K562 (cell line): ENCODE data around the gene MALRD1. TPM values are rescaled to one million over a fixed set of nuclear protein-coding genes. Genes with fewer than 3 reads are reported as not detected.

Experiments used
- ATAC-seq: fragments of 200-7000 bp; cut with Tn5 transposase; 3 replicates; pipeline ENCODE4 v1.9.1; 2020; ENCODE audit warnings: moderate library complexity
- BruUV-seq: library from RNA; stranded (reverse); fragments of 400-500 nt; replicated peaks from 2 replicates; lab custom pipeline; 2021; lab: Mats Ljungman, UMichigan
- CTCF ChIA-PET: fragments of 300-600 bp; formaldehyde crosslinking; extraction: SDS; loops from one replicate; lab custom pipeline; 2021; ENCODE audit warnings: low intra/inter-chr PET ratio; lab: Yijun Ruan, JAX
- POLR2A ChIA-PET: fragments of 300-600, 350-650 bp; sonication (Branson Sonifier 250); formaldehyde crosslinking; extraction: SDS; loops from one replicate; lab custom pipeline; 2021; ENCODE audit warnings: antibody characterized with exemption, inconsistent platforms; lab: Yijun Ruan, JAX
- DNase-seq, 4 experiments: peaks; one replicate each; pipeline versions ENCODE4 v3.0.0 to v3.0.0-alpha.2; 2011 to 2018; ENCODE audit warnings: low spot score in 3 of 4, mixed read lengths in 3 of 4; ENCODE audit errors: extremely low read depth in 1 of 4
- FAIRE-seq: peaks from 2 replicates; lab custom pipeline; 2011; peaks lifted over from hg19 to GRCh38; lab: Jason Lieb, UNC
- H2AFZ ChIP-seq: 2 replicates; pipeline ENCODE4 v1.6.0; 2011; ENCODE audit warnings: low read depth, low read length, control low read depth, inconsistent platforms
- H3K27ac ChIP-seq: fragments of 200-600 bp; 3 replicates; pipeline ENCODE4 v1.8.0; 2011; ENCODE audit warnings: low read depth, mild to moderate bottlenecking, control low read depth, inconsistent platforms, low read length, moderate library complexity, mixed read lengths; ENCODE audit errors: extremely low read depth
- H3K27me3 ChIP-seq, 2 experiments: fragments of 300-600 bp in 1 of 2; 2 replicates in 1 of 2; 3 replicates in 1 of 2; pipeline versions ENCODE4 v1.6.0 to v1.8.0; 2011; ENCODE audit warnings: inconsistent platforms in 2 of 2, low read length in 2 of 2, mild to moderate bottlenecking in 1 of 2, mixed read lengths in 1 of 2, moderate library complexity in 1 of 2; ENCODE audit not compliant: control insufficient read depth in 2 of 2, insufficient read depth in 2 of 2
- H3K36me3 ChIP-seq: fragments of 300-600 bp; 3 replicates; pipeline ENCODE4 v1.8.0; 2011; ENCODE audit warnings: mild to moderate bottlenecking, low read length, inconsistent platforms; ENCODE audit not compliant: control insufficient read depth, insufficient read depth
- H3K4me1 ChIP-seq, 2 experiments: fragments of 200-600 bp in 1 of 2; replicated peaks in 1 of 2; 2 replicates in 1 of 2; 3 replicates in 1 of 2; pipeline versions ENCODE4 v1.5.1 to v1.8.0; 2011; ENCODE audit warnings: inconsistent platforms in 2 of 2, low read length in 2 of 2, mild to moderate bottlenecking in 1 of 2, mixed read lengths in 1 of 2, moderate library complexity in 1 of 2; ENCODE audit not compliant: control insufficient read depth in 2 of 2, insufficient read depth in 2 of 2
- H3K4me2 ChIP-seq: 2 replicates; pipeline ENCODE4 v1.6.1; 2011; ENCODE audit warnings: low read length, control low read depth, inconsistent platforms, mixed read lengths; ENCODE audit not compliant: insufficient read depth
- H3K4me3 ChIP-seq: fragments of 200-600 bp; sonication (generic), shearing (Covaris generic); 2 replicates; pipeline ENCODE4 v1.5.1; 2016; ENCODE audit warnings: control low read depth, inconsistent platforms
- H3K79me2 ChIP-seq: fragments of 200-600 bp; 3 replicates; pipeline ENCODE4 v1.8.0; 2011; ENCODE audit warnings: low read length, inconsistent platforms; ENCODE audit not compliant: control insufficient read depth, insufficient read depth
- H3K9ac ChIP-seq, 2 experiments: 2 replicates each; pipeline versions ENCODE4 v1.6.0 to v1.6.1; 2011; ENCODE audit warnings: low read depth in 2 of 2, low read length in 2 of 2, control low read depth in 1 of 2, inconsistent platforms in 1 of 2, mild to moderate bottlenecking in 1 of 2, mixed read lengths in 1 of 2; ENCODE audit not compliant: insufficient read depth in 1 of 2
- H3K9me1 ChIP-seq: one replicate; pipeline ENCODE4 v1.6.0; 2011; ENCODE audit warnings: inconsistent platforms, mild to moderate bottlenecking, low read length, moderate library complexity; ENCODE audit not compliant: control insufficient read depth, insufficient read depth
- H3K9me3 ChIP-seq: replicated peaks from 2 replicates; pipeline ENCODE4 v1.5.1; 2011; ENCODE audit warnings: low read depth, low read length, inconsistent platforms; ENCODE audit not compliant: control insufficient read depth, insufficient read depth
- H4K20me1 ChIP-seq: replicated peaks from 2 replicates; pipeline ENCODE4 v1.6.1; 2011; ENCODE audit warnings: low read length, inconsistent platforms, mixed read lengths; ENCODE audit not compliant: control insufficient read depth, insufficient read depth
- BRF2 ChIP-seq: IDR thresholded peaks from 3 replicates; pipeline ENCODE4 v1.6.1; 2011; ENCODE audit warnings: borderline replicate concordance, mild to moderate bottlenecking; ENCODE audit not compliant: insufficient read length, insufficient read depth
- CBX3 ChIP-seq, 2 experiments: IDR thresholded peaks; 1 replicate in 1 of 2; 2 replicates in 1 of 2; pipeline ENCODE4 v1.6.1; 2012; ENCODE audit warnings: inconsistent platforms in 2 of 2, low read length in 2 of 2, borderline replicate concordance in 1 of 2, control low read depth in 1 of 2
- CEBPB ChIP-seq: fragments of 450-650 bp; IDR thresholded peaks from 2 replicates; pipeline ENCODE4 v1.6.1; 2016; ENCODE audit warnings: missing genetic modification characterization, missing compliant biosample characterization
- CEBPG ChIP-seq, 3 experiments: fragments of 200-800 bp in 1 of 3; sonication (Bioruptor generic) in 1 of 3; sonication (generic) in 1 of 3; formaldehyde crosslinking in 1 of 3; IDR thresholded peaks in 2 of 3; conservative IDR thresholded peaks in 1 of 3; 2 replicates each; pipeline versions ENCODE4 v1.6.1 to v1.8.0; 2016 to 2022; ENCODE audit warnings: missing compliant biosample characterization in 2 of 3, missing genetic modification characterization in 2 of 3, mild to moderate bottlenecking in 1 of 3, missing genetic modification reagents in 1 of 3
- DIDO1 ChIP-seq: fragments of 450-650 bp; IDR thresholded peaks from 2 replicates; pipeline ENCODE4 v1.6.1; 2016; ENCODE audit warnings: low read depth, missing biosample characterization, missing genetic modification characterization
- HDGF ChIP-seq: fragments of 450-650 bp; IDR thresholded peaks from 2 replicates; pipeline ENCODE4 v1.6.1; 2016
- NCOA6 ChIP-seq: fragments of 450-650 bp; IDR thresholded peaks from 2 replicates; pipeline ENCODE4 v1.6.1; 2017; ENCODE audit warnings: mild to moderate bottlenecking
- PCBP2 ChIP-seq: fragments of 200-400 bp; formaldehyde crosslinking; IDR thresholded peaks from 2 replicates; pipeline ENCODE4 v1.6.1; 2018; ENCODE audit warnings: low read length, low read depth, mild to moderate bottlenecking, moderate library complexity; ENCODE audit not compliant: poor library complexity, severe bottlenecking
- SAP30 ChIP-seq: fragments of 200-600 bp; sonication (generic); IDR thresholded peaks from 2 replicates; pipeline ENCODE4 v1.6.1; 2012; ENCODE audit warnings: borderline replicate concordance, low read depth, mild to moderate bottlenecking, moderate library complexity, low read length, control low read depth, inconsistent platforms; ENCODE audit not compliant: insufficient read depth, poor library complexity, severe bottlenecking
- SMARCC2 ChIP-seq: fragments of 450-650 bp; IDR thresholded peaks from 2 replicates; pipeline ENCODE4 v1.6.1; 2017; ENCODE audit warnings: antibody characterized with exemption, moderate library complexity, mild to moderate bottlenecking, low read depth
- SNIP1 ChIP-seq: fragments of 450-650 bp; IDR thresholded peaks from 2 replicates; pipeline ENCODE4 v1.7.1; 2017; ENCODE audit warnings: low read depth, mild to moderate bottlenecking
- ZFP30 ChIP-seq: fragments of 250-450 bp; sonication (Bioruptor Pico); IDR thresholded peaks from 2 replicates; pipeline ENCODE4 v1.8.0; 2022; ENCODE audit warnings: moderate library complexity, mild to moderate bottlenecking, inconsistent platforms, borderline replicate concordance
- ZNF280A ChIP-seq: fragments of 450-650 bp; IDR thresholded peaks from 2 replicates; pipeline ENCODE4 v1.6.1; 2018; ENCODE audit warnings: mild to moderate bottlenecking, low read depth; ENCODE audit not compliant: partially characterized antibody
- ZNF780A ChIP-seq: fragments of 250-450 bp; sonication (Bioruptor Pico); IDR thresholded peaks from 2 replicates; pipeline ENCODE4 v1.5.0; 2021; ENCODE audit warnings: mild to moderate bottlenecking
- WGBS: fragments of 100-300 bp; shearing (Covaris generic); methylation state at CpG from one replicate; pipeline ENCODE4 v1.1.6; 2016; ENCODE audit warnings: low coverage, mixed read lengths; ENCODE audit not compliant: insufficient coverage; ENCODE audit errors: missing lambda C conversion rate; 5-methylcytosine and 5-hydroxymethylcytosine counted together
- in situ Hi-C: fragments of 300-500 bp; cut with MboI; formaldehyde crosslinking; loops from 4 replicates; pipeline ENCODE4 v1.15.0; 2018; ENCODE audit warnings: inconsistent platforms, mixed read lengths
- intact Hi-C: fragments of 100-400 bp; cut with micrococcal nuclease; formaldehyde crosslinking; loops from 2 replicates; pipeline ENCODE4 v1.14.2; 2022
- polyA plus RNA-seq, 8 experiments: library from polyadenylated mRNA; depleted of rRNA in 4 of 8; stranded (reverse) in 5 of 8; unstranded in 3 of 8; fragments of >200 nt; fragmentation: Nextera tagmentation in 2 of 8; fragmentation: Illumina TruSeq in 1 of 8; extraction: Ambion mirVana in 2 of 8; extraction: Trizol in 1 of 8; gene quantifications; 2 replicates each; pipeline versions ENCODE4 v1.2.1 to v1.2.3, GENCODE V29; 2011 to 2014; ENCODE audit warnings: inconsistent platforms in 1 of 8, missing spikeins in 1 of 8
- total RNA-seq, 7 experiments: library from RNA; depleted of rRNA in 6 of 7; stranded (reverse); fragments of >200 nt in 6 of 7; fragmentation: Illumina TruSeq in 2 of 7; extraction: Trizol in 2 of 7; gene quantifications; 2 replicates each; pipeline versions ENCODE4 v1.2.1 to v1.2.3, GENCODE V29; 2011 to 2021; ENCODE audit warnings: low replicate concordance in 1 of 7

Gene MALRD1
- total and polyA plus RNA-seq, 9 of the 15 experiments (the other 6 are each of a cell fraction or from before 2014, with no cell fraction given): not detected

- DNase-seq: no peak
- Histone ChIP-seq H3K27ac (no peak overlapping the region), H3K79me2 (no peaks in the 10 kb centered on the region), H4K20me1 (no peaks in the 10 kb centered on the region), H3K36me3 (no peaks in the 10 kb centered on the region), H3K4me3 (no peak overlapping the region), H3K4me2 (no peak overlapping the region), H3K27me3 (no peaks in the 10 kb centered on the region), H3K9me1 (no peaks in the 10 kb centered on the region), H3K9me3 (no peaks in the 10 kb centered on the region; the same call in 1 of the 2 replicates), H3K4me1 (no peaks in the 10 kb centered on the region), H2AFZ (no peak overlapping the region), H3K9ac (no peak overlapping the region)
- TF ChIP-seq CEBPG (CRISPR knock-in tag; IDR thresholded peaks at IDR 0.05) (no peak), CEBPG (tag; conservative IDR thresholded peaks at IDR 0.05 in 1 of 2, IDR thresholded peaks at IDR 0.05 in 1 of 2) (peak in 1 of 2 experiments; percentile 45; a peak in 2 of 4 replicates), CEBPB (tag) (0 out of 2 replicates have a peak, but pooled peaks have one; percentile 41), ZNF780A (CRISPR knock-in tag) (no peak), PCBP2 (no peak), ZFP30 (CRISPR knock-in tag) (no peak)
- ATAC-seq: no peak
- ChIA-PET POLR2A (no interaction called here), CTCF (no interaction called here)
- BruUV-seq: no TSS peak
- in situ Hi-C loops: no loop called here
- intact Hi-C loops: no loop called here
- WGBS: 0% methylated on average over 1 of the region's 1 CpG
- no peak for FAIRE-seq
These were observed 68.8 kb downstream of the MALRD1 start for GRCh38 chr10:19117438-19117837.

- in situ Hi-C loops: no loop called here
- intact Hi-C loops: no loop called here
- Histone ChIP-seq H3K9me3 (no peaks in the 10 kb centered on the region; the same call in 1 of the 2 replicates), H4K20me1 (no peaks in the 10 kb centered on the region), H3K36me3 (no peaks in the 10 kb centered on the region), H2AFZ (no peak overlapping the region), H3K79me2 (no peaks in the 10 kb centered on the region), H3K9me1 (no peaks in the 10 kb centered on the region), H3K4me3 (no peak overlapping the region), H3K27me3 (no peaks in the 10 kb centered on the region), H3K27ac (no peak overlapping the region), H3K9ac (no peak overlapping the region), H3K4me2 (no peak overlapping the region), H3K4me1 (no peaks in the 10 kb centered on the region)
- 0% methylated on average over 6 of the region's 6 CpGs for WGBS
- FAIRE-seq: no peak
- no peak for ATAC-seq
- no TSS peak for BruUV-seq
- POLR2A ChIA-PET: no interaction called here
- CTCF ChIA-PET: no interaction called here
- no peak for DNase-seq
- TF ChIP-seq DIDO1 (no peak), ZNF280A (no peak), SNIP1 (no peak), CBX3 (IDR thresholded peaks at IDR 0.05; ENCODE audit: borderline replicate concordance in 1 of 2, low read length in 2 of 2) (no peak), SAP30 (no peak), SMARCC2 (no peak), NCOA6 (no peak), BRF2 (no peak), HDGF (no peak)
These were observed 70.6 kb downstream of the MALRD1 start for GRCh38 chr10:19119191-19119590.
